H9 (cell line): ENCODE measurements around the gene PIP5K1C. TPM values are rescaled to one million over a fixed set of nuclear protein-coding genes. Genes with fewer than 3 reads are reported as not detected.

Experiments used
- DNase-seq: peaks from one replicate; pipeline ENCODE4 v3.0.0-alpha.2; 2017
- H2AFZ ChIP-seq: one replicate; pipeline ENCODE4 v1.6.1; 2013; ENCODE audit warnings: mild to moderate bottlenecking, low read length, control low read depth, moderate library complexity
- H2AK5ac ChIP-seq: 2 replicates; pipeline ENCODE4 v1.6.1; 2013; ENCODE audit warnings: low read length, control low read depth, mixed read lengths; ENCODE audit not compliant: insufficient read length
- H2BK120ac ChIP-seq: one replicate; pipeline ENCODE4 v1.6.1; 2013; ENCODE audit warnings: low read depth, mild to moderate bottlenecking, low read length, control low read depth, inconsistent platforms; ENCODE audit not compliant: poor library complexity, severe bottlenecking
- H2BK12ac ChIP-seq: 2 replicates; pipeline ENCODE4 v1.6.1; 2013; ENCODE audit warnings: low read length, control low read depth, mixed read lengths, low read depth; ENCODE audit not compliant: insufficient read length
- H2BK15ac ChIP-seq: 2 replicates; pipeline ENCODE4 v1.6.1; 2013; ENCODE audit warnings: low read depth, low read length, control low read depth
- H2BK20ac ChIP-seq: one replicate; pipeline ENCODE4 v1.6.1; 2013; ENCODE audit warnings: low read depth, mild to moderate bottlenecking, low read length, control low read depth, inconsistent platforms; ENCODE audit not compliant: poor library complexity, severe bottlenecking
- H2BK5ac ChIP-seq: 2 replicates; pipeline ENCODE4 v1.6.1; 2013; ENCODE audit warnings: low read length, control low read depth, mixed read lengths; ENCODE audit not compliant: insufficient read length
- H3K14ac ChIP-seq: 2 replicates; pipeline ENCODE4 v1.6.1; 2013; ENCODE audit warnings: low read length, control low read depth; ENCODE audit not compliant: insufficient read depth
- H3K18ac ChIP-seq: 2 replicates; pipeline ENCODE4 v1.6.1; 2013; ENCODE audit warnings: low read depth, mild to moderate bottlenecking, mixed read lengths, low read length, control low read depth; ENCODE audit not compliant: insufficient read length
- H3K23ac ChIP-seq: 2 replicates; pipeline ENCODE4 v1.6.1; 2013; ENCODE audit warnings: low read length, control low read depth, mixed read lengths, low read depth; ENCODE audit not compliant: insufficient read length
- H3K23me2 ChIP-seq: 2 replicates; pipeline ENCODE4 v1.6.1; 2013; ENCODE audit warnings: low read depth, mild to moderate bottlenecking, mixed read lengths, low read length, control low read depth; ENCODE audit not compliant: insufficient read length, poor library complexity, severe bottlenecking
- H3K27ac ChIP-seq: 2 replicates; pipeline ENCODE4 v1.5.1; 2013; ENCODE audit warnings: low read length, control low read depth, mixed read lengths, low read depth; ENCODE audit not compliant: insufficient read length
- H3K27me3 ChIP-seq: 2 replicates; pipeline ENCODE4 v1.6.1; 2013; ENCODE audit warnings: low read length, control low read depth, inconsistent platforms; ENCODE audit not compliant: insufficient read depth
- H3K4ac ChIP-seq: 2 replicates; pipeline ENCODE4 v1.6.1; 2013; ENCODE audit warnings: low read depth, mild to moderate bottlenecking, control low read depth, inconsistent platforms, low read length, moderate library complexity
- H3K4me1 ChIP-seq: 2 replicates; pipeline ENCODE4 v1.6.1; 2013; ENCODE audit warnings: low read length, control low read depth, inconsistent platforms; ENCODE audit not compliant: insufficient read depth
- H3K4me2 ChIP-seq: 2 replicates; pipeline ENCODE4 v1.6.1; 2013; ENCODE audit warnings: low read length, control low read depth, mixed read lengths; ENCODE audit not compliant: insufficient read length, insufficient read depth
- H3K56ac ChIP-seq: 2 replicates; pipeline ENCODE4 v1.6.1; 2013; ENCODE audit warnings: low read depth, mild to moderate bottlenecking, mixed read lengths, low read length, control low read depth; ENCODE audit not compliant: insufficient read length
- H3K79me1 ChIP-seq: 2 replicates; pipeline ENCODE4 v1.6.1; 2013; ENCODE audit warnings: low read depth, mild to moderate bottlenecking, moderate library complexity, low read length, control low read depth, inconsistent platforms; ENCODE audit not compliant: insufficient read depth, poor library complexity, severe bottlenecking
- H3K79me2 ChIP-seq: 2 replicates; pipeline ENCODE4 v1.6.1; 2013; ENCODE audit warnings: low read length, control low read depth, inconsistent platforms; ENCODE audit not compliant: insufficient read depth
- H3K9ac ChIP-seq: 2 replicates; pipeline ENCODE4 v1.6.1; 2013; ENCODE audit warnings: low read length, control low read depth, mixed read lengths; ENCODE audit not compliant: insufficient read length; ENCODE audit errors: extremely low read depth
- H3K9me3 ChIP-seq: one replicate; pipeline ENCODE4 v1.6.1; 2013; ENCODE audit warnings: low read depth, low read length, inconsistent platforms; ENCODE audit not compliant: control insufficient read depth
- H3T11ph ChIP-seq: one replicate; pipeline ENCODE4 v1.6.1; 2013; ENCODE audit warnings: mild to moderate bottlenecking, low read length, control low read depth, inconsistent platforms
- H4K20me1 ChIP-seq: one replicate; pipeline ENCODE4 v1.6.1; 2013; ENCODE audit not compliant: control insufficient read depth, insufficient read length, insufficient read depth
- H4K5ac ChIP-seq: 2 replicates; pipeline ENCODE4 v1.6.1; 2013; ENCODE audit warnings: low read depth, mild to moderate bottlenecking, mixed read lengths, low read length, control low read depth; ENCODE audit not compliant: insufficient read length
- H4K8ac ChIP-seq: replicated peaks from 2 replicates; pipeline ENCODE4 v1.6.1; 2013; ENCODE audit warnings: low read length, control low read depth, mixed read lengths, low read depth; ENCODE audit not compliant: insufficient read length
- H4K91ac ChIP-seq: 2 replicates; pipeline ENCODE4 v1.6.1; 2013; ENCODE audit warnings: low read depth, mild to moderate bottlenecking, moderate library complexity, mixed read lengths, low read length, control low read depth; ENCODE audit not compliant: insufficient read length
- H3K27ac Mint-ChIP-seq, 3 experiments: 2 replicates in 2 of 3; 3 replicates in 1 of 3; pipeline ENCODE4 v1.8.0; 2020 to 2021; ENCODE audit warnings: mixed read lengths in 3 of 3, mild to moderate bottlenecking in 1 of 3, moderate library complexity in 1 of 3
- H3K27me3 Mint-ChIP-seq: 2 replicates; pipeline ENCODE4 v1.8.0; 2021; ENCODE audit warnings: low read depth, mild to moderate bottlenecking, moderate library complexity, mixed read lengths
- H3K36me3 Mint-ChIP-seq, 3 experiments: 2 replicates in 2 of 3; 3 replicates in 1 of 3; pipeline ENCODE4 v1.8.0; 2020 to 2021; ENCODE audit warnings: low read depth in 3 of 3, mixed read lengths in 3 of 3; ENCODE audit not compliant: insufficient read depth in 1 of 3
- H3K4me1 Mint-ChIP-seq, 2 experiments: 2 replicates each; pipeline ENCODE4 v1.8.0; 2020; ENCODE audit warnings: mixed read lengths in 2 of 2
- H3K4me3 Mint-ChIP-seq, 2 experiments: 2 replicates in 1 of 2; 3 replicates in 1 of 2; pipeline ENCODE4 v1.8.0; 2020 to 2021; ENCODE audit warnings: mild to moderate bottlenecking in 2 of 2, mixed read lengths in 2 of 2, moderate library complexity in 1 of 2
- H3K9me3 Mint-ChIP-seq, 2 experiments: 2 replicates in 1 of 2; 3 replicates in 1 of 2; pipeline ENCODE4 v1.8.0; 2020; ENCODE audit warnings: mild to moderate bottlenecking in 2 of 2, mixed read lengths in 2 of 2, moderate library complexity in 1 of 2
- CTCF ChIP-seq: fragments of 200-600 bp; sonication (generic); conservative IDR thresholded peaks from 3 replicates; pipeline ENCODE4 v1.8.0; 2021; ENCODE audit warnings: antibody characterized with exemption, mild to moderate bottlenecking
- WGBS: extraction: QIAGEN DNeasy Blood & Tissue Kit; methylation state at CpG from one replicate; pipeline ENCODE4 v1.1.7; 2013; ENCODE audit warnings: missing lambda C conversion rate, low lambda C conversion rate, mixed read lengths; ENCODE audit not compliant: insufficient read length; ENCODE audit errors: extremely low coverage; 5-methylcytosine and 5-hydroxymethylcytosine counted together
- total RNA-seq: library from RNA; stranded (reverse); gene quantifications from 2 replicates; pipeline ENCODE4 v1.2.1, GENCODE V29; 2021

Gene PIP5K1C
- total RNA-seq, 1 experiment from 2014 or later: 41.7 TPM

GRCh38 chr19:3746371-3747056, 46.2 kb upstream of the PIP5K1C start:
- H3K23ac ChIP-seq: no peak overlapping the region
- H3K56ac ChIP-seq: no peak overlapping the region
- H4K20me1 ChIP-seq: no peaks in the 10 kb centered on the region
- H3K27ac ChIP-seq: no peak overlapping the region
- H2AK5ac ChIP-seq: no peak overlapping the region
- no peak for DNase-seq
- H3K14ac ChIP-seq: no peak overlapping the region
- H3K4me2 ChIP-seq: no peak overlapping the region
- H3K9ac ChIP-seq: no peak overlapping the region
- TF ChIP-seq CTCF: no peak
- no peak overlapping the region for H3K4ac ChIP-seq
- Mint-ChIP-seq H3K4me3 (no peak overlapping the region), H3K4me1 (no peaks in the 10 kb centered on the region), H3K27me3 (no peaks in the 10 kb centered on the region), H3K9me3 (no peaks in the 10 kb centered on the region), H3K27ac (peak overlapping the region in 2 of 3 experiments; percentile 34 to 76; a peak in 2 of 7 replicates), H3K36me3 (peaks cover 3 to 19% (median 14%) of the 10 kb centered on the region in 3 experiments; a peak in 5 of 7 replicates)
- H3K27me3 ChIP-seq: no peaks in the 10 kb centered on the region
- no peak overlapping the region for H4K8ac ChIP-seq
- H3K18ac ChIP-seq: no peak overlapping the region
- no peaks in the 10 kb centered on the region for H3K79me1 ChIP-seq
- H2BK20ac ChIP-seq: no peak overlapping the region
- H3T11ph ChIP-seq: no peak overlapping the region
- no peaks in the 10 kb centered on the region for H3K9me3 ChIP-seq
- H2BK12ac ChIP-seq: no peak overlapping the region
- H2BK15ac ChIP-seq: no peak overlapping the region
- no peak overlapping the region for H2AFZ ChIP-seq
- no CpG with 5 or more reads among the region's 31 CpGs for WGBS
- H4K91ac ChIP-seq: no peak overlapping the region
- H3K79me2 ChIP-seq: no peaks in the 10 kb centered on the region
- no peak overlapping the region for H2BK5ac ChIP-seq
- H3K23me2 ChIP-seq: no peaks in the 10 kb centered on the region
- H4K5ac ChIP-seq: no peak overlapping the region
- H3K4me1 ChIP-seq: no peaks in the 10 kb centered on the region
- no peak overlapping the region for H2BK120ac ChIP-seq
